ENCODE results near the gene RTN4RL1.
A peak's percentile ranks its signal among the peaks of the same experiment; 100 is the strongest.

Gene RTN4RL1

GRCh38 chr17:2058586-2059546, 33.7 kb upstream of the RTN4RL1 start:
- peak; percentile 66 for DNase-seq (ENCODE audit: low read depth)

GRCh38 chr17:2057760-2058585, 32.8 kb upstream of the RTN4RL1 start:
- no peak for DNase-seq (ENCODE audit: low read depth)

- DNase-seq (ENCODE audit: low read depth) = no peak
These were observed 32.1 kb upstream of the RTN4RL1 start for GRCh38 chr17:2057175-2057759.

GRCh38 chr17:2056206-2057174, 31.4 kb upstream of the RTN4RL1 start:
- DNase-seq (ENCODE audit: low read depth) = no peak

GRCh38 chr17:2055292-2056205, 30.4 kb upstream of the RTN4RL1 start:
- no peak for DNase-seq (ENCODE audit: low read depth)

GRCh38 chr17:2054512-2055291, 29.6 kb upstream of the RTN4RL1 start, which contains the start of gene HIC1:
TSS of gene HIC1 (plus strand) at chr17:2055103. CDS start at chr17:2056691, 1,588 bp downstream.
- no peak for DNase-seq (ENCODE audit: low read depth)

GRCh38 chr17:2054262-2054511, 29.1 kb upstream of the RTN4RL1 start:
- DNase-seq (ENCODE audit: low read depth) = no peak

- DNase-seq (ENCODE audit: low read depth) = no peak
These were observed 28.5 kb upstream of the RTN4RL1 start for GRCh38 chr17:2053380-2054261.

GRCh38 chr17:2051933-2052559, 26.9 kb upstream of the RTN4RL1 start:
- no peak for DNase-seq (ENCODE audit: low read depth)

- DNase-seq (ENCODE audit: low read depth) = no peak
These were observed 26.2 kb upstream of the RTN4RL1 start for GRCh38 chr17:2051061-2051932.

- no peak for DNase-seq (ENCODE audit: low read depth)
These were observed 25.3 kb upstream of the RTN4RL1 start for GRCh38 chr17:2050300-2051060.

- DNase-seq (ENCODE audit: low read depth) = no peak
These were observed 24.5 kb upstream of the RTN4RL1 start for GRCh38 chr17:2049333-2050299.

GRCh38 chr17:2048805-2049204, 23.7 kb upstream of the RTN4RL1 start:
- no peak for DNase-seq (ENCODE audit: low read depth)

- no peak for DNase-seq (ENCODE audit: low read depth)
These were observed 22.5 kb upstream of the RTN4RL1 start for GRCh38 chr17:2047590-2047989.

- no peak for DNase-seq (ENCODE audit: low read depth)
These were observed 19.2 kb upstream of the RTN4RL1 start for GRCh38 chr17:2044263-2044894.
